ENCODE results near the gene OTOG. TPM values are rescaled to one million over a fixed set of nuclear protein-coding genes. Genes with fewer than 3 reads are reported as not detected.

OTOG gene
- total and polyA plus RNA-seq, 9 donors, result not detected

DNA sequence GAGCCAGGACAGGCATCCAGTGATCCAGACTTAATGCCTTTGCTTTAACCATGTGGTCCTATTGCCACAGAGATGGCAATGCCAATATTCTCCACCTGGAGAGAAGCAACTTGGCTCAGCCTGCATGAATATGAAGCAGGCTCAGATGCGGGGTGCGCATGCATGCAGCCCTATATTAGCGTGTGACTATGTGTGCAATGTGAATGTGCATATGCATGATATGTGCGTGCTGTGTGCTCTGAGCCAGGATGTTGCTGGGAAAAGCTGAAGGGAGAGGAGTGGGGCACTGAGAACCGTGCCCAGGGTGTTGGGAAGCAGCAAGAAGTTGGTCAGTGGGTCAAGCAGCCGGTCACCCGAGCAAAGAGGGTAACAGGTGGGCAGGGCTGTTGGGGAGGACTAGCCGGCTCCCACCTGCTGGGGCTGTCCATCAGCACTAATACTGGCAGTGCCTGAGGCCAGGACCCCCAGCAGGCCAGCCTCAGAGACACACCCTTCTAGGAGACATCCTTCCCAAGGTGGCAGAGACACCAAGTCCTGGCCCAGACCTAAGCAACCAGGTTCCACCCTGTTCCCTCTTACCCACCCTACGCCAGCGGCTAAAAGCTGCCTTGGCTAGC is 147.5 kb downstream of the OTOG start:
- TF ChIP-seq EP300 (IDR thresholded peaks at IDR 0.05), result no peak
- Histone ChIP-seq H3K4me1 (ENCODE audit: insufficient read depth) (no peaks in the 10 kb centered on the region), H3K27me3 (no peaks in the 10 kb centered on the region), H3K4me3 (no peak overlapping the region), H3K27ac (no peak overlapping the region), H3K9me3 (no peaks in the 10 kb centered on the region), H3K36me3 (no peaks in the 10 kb centered on the region)
- WGBS, 3 donors, result 72 to 85% (median 78%) methylated on average over 10 of the region's 10 CpGs
- intact Hi-C loops (cut with DNase I), result no loop called here
- DNase-seq, result no peak

GRCh38 chr11:17695454-17696441 is 148.7 kb downstream of the OTOG start:
- Histone ChIP-seq H3K4me1 (ENCODE audit: insufficient read depth) (no peaks in the 10 kb centered on the region), H3K9me3 (no peaks in the 10 kb centered on the region), H3K27me3 (no peaks in the 10 kb centered on the region), H3K27ac (no peak overlapping the region), H3K4me3 (no peak overlapping the region), H3K36me3 (no peaks in the 10 kb centered on the region)
- TF ChIP-seq EP300 (IDR thresholded peaks at IDR 0.05), result no peak
- TF ChIP-seq POLR2A (IDR thresholded peaks at IDR 0.05), result no peak
- no peak for TF ChIP-seq CTCF (IDR thresholded peaks at IDR 0.05)
- no peak for DNase-seq
- WGBS, 3 donors, result 4 to 7% (median 6%) methylated on average over 53 to 68 of the region's 68 CpGs
- intact Hi-C loops (cut with DNase I), result no loop called here

- intact Hi-C loops (cut with DNase I), result no loop called here
- Histone ChIP-seq H3K4me1 (ENCODE audit: insufficient read depth) (no peaks in the 10 kb centered on the region), H3K36me3 (no peaks in the 10 kb centered on the region), H3K4me3 (no peak overlapping the region), H3K27me3 (no peaks in the 10 kb centered on the region), H3K9me3 (no peaks in the 10 kb centered on the region), H3K27ac (no peak overlapping the region)
- 61 to 72% (median 68%) methylated on average over 5 of the region's 5 CpGs for WGBS, 3 donors
- no peak for DNase-seq
- no peak for TF ChIP-seq POLR2A (IDR thresholded peaks at IDR 0.05)
- TF ChIP-seq CTCF (IDR thresholded peaks at IDR 0.05), result no peak
- no peak for TF ChIP-seq EP300 (IDR thresholded peaks at IDR 0.05)
Observed at GRCh38 chr11:17696741-17697140, 149.7 kb downstream of the OTOG start.

Other genes starting within 250 kb of the OTOG start
- 1 to 10 TPM; 2.4 to 7.7 (median 4.0) TPM for gene NCR3LG1, start 195.5 kb upstream of the OTOG start, total RNA-seq
- 1 to 10 TPM in 1 of 2 donors, under 1 TPM in 1; 0.75 to 3.5 TPM for gene NCR3LG1, start 195.5 kb upstream of the OTOG start, polyA plus RNA-seq
- under 1 TPM in 6 of 7 donors, not detected in 1; 0.35 to 0.92 (median 0.61) TPM for gene KCNJ11, start 158.6 kb upstream of the OTOG start, total RNA-seq
- gene KCNJ11, start 158.6 kb upstream of the OTOG start, polyA plus RNA-seq, result under 1 TPM in 1 of 2 donors, not detected in 1; 0.31 TPM
- gene ABCC8, start 70.4 kb upstream of the OTOG start, total RNA-seq, result 1 to 10 TPM in 1 of 7 donors, under 1 TPM in 4, not detected in 2; 0.43 to 1.1 (median 0.71) TPM
- 1 to 10 TPM in 1 of 2 donors, under 1 TPM in 1; 0.38 to 1.8 TPM for gene ABCC8, start 70.4 kb upstream of the OTOG start, polyA plus RNA-seq
- gene USH1C, start 2.8 kb upstream of the OTOG start, total RNA-seq, result 1 to 10 TPM in 1 of 7 donors, under 1 TPM in 2, not detected in 4; 0.25 to 1.2 (median 0.80) TPM
- 1 to 10 TPM in 1 of 2 donors, not detected in 1; 1.2 TPM for gene USH1C, start 2.8 kb upstream of the OTOG start, polyA plus RNA-seq
- not detected for gene MYOD1, start 172.3 kb downstream of the OTOG start, total RNA-seq
- not detected for gene MYOD1, start 172.3 kb downstream of the OTOG start, polyA plus RNA-seq
- under 1 TPM in 2 of 7 donors, not detected in 5; 0.02 to 0.03 TPM for gene KCNC1, start 187.5 kb downstream of the OTOG start, total RNA-seq
- gene KCNC1, start 187.5 kb downstream of the OTOG start, polyA plus RNA-seq, result under 1 TPM; 0.04 to 0.18 TPM

All from ovary (tissue), 9 donors.